Thoracic aorta (tissue), 2 donors: ENCODE data around the gene RNF217. TPM values are rescaled to one million over a fixed set of nuclear protein-coding genes. Genes with fewer than 3 reads are reported as not detected.

Experiments
- ATAC-seq: fragments of 150-250 bp; one replicate; pipeline ENCODE4 v1.8.0; 2017; ENCODE audit warnings: low read depth; ENCODE audit not compliant: insufficient number of reproducible peaks, low FRiP score
- DNase-seq: peaks from one replicate; pipeline ENCODE4 v3.0.0-alpha.2; 2020; ENCODE audit warnings: low spot score
- H3K27ac ChIP-seq, 2 donors: fragments of 200-600 bp; sonication (generic); 1 replicate in 1 of 2; 2 replicates in 1 of 2; pipeline ENCODE4 v1.5.1; 2016; ENCODE audit warnings: mild to moderate bottlenecking in 2 of 2, moderate library complexity in 2 of 2
- H3K27me3 ChIP-seq: fragments of 200-600 bp; sonication (generic); replicated peaks from 2 replicates; pipeline ENCODE4 v1.6.0; 2016; ENCODE audit warnings: mild to moderate bottlenecking; ENCODE audit not compliant: insufficient read depth
- H3K36me3 ChIP-seq: fragments of 200-600 bp; sonication (generic); one replicate; pipeline ENCODE4 v1.5.1; 2016
- H3K4me1 ChIP-seq, 2 donors: fragments of 200-600 bp; sonication (generic); 1 replicate in 1 of 2; 2 replicates in 1 of 2; pipeline versions ENCODE4 v1.5.1 to v1.6.0; 2016; ENCODE audit warnings: low read depth in 2 of 2, mild to moderate bottlenecking in 1 of 2; ENCODE audit not compliant: control insufficient read depth in 1 of 2
- H3K4me3 ChIP-seq: fragments of 200-600 bp; sonication (generic); 2 replicates; pipeline ENCODE4 v1.5.1; 2016; ENCODE audit warnings: mild to moderate bottlenecking
- H3K9me3 ChIP-seq: fragments of 200-600 bp; sonication (generic); 2 replicates; pipeline ENCODE4 v1.5.1; 2016
- total RNA-seq, 2 donors: library from RNA; depleted of rRNA; stranded (reverse); fragments of >200 nt; gene quantifications; one replicate each; pipeline versions ENCODE4 v1.1.0 to v1.2.3, GENCODE V29; 2016
- TF ChIP-seq, protein P1 (sequence below): fragments of 200-600 bp; sonication (generic); IDR thresholded peaks from one replicate; pipeline ENCODE4 v1.5.1; 2019; ENCODE audit warnings: antibody characterized with exemption

RNF217 gene
- total RNA-seq, 2 donors from 2014 or later = 36.3 to 44.2 TPM

DNA sequence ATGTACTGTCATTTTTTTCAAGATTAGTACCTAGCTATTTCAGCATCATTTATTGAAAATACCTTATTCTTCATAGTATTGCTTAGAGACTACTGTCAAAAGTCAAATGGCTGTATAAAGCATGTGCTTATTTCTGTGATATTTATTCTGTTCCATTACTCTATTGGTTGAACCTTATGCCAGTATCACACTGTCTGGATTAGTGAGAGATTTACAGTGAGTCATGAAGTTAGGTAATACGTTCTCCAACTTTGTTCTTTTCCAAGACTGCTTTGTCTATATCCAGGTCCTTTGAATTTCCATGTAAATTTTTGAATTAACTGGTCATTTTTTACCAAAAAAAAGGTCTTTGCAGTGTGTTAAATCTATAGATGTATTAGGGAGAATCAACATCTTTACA lies 18.6 kb upstream of the RNF217 start:
- no peak overlapping the region for H3K4me3 ChIP-seq
- H3K36me3 ChIP-seq = no peaks in the 10 kb centered on the region
- H3K27me3 ChIP-seq = no peaks in the 10 kb centered on the region
- no peaks in the 10 kb centered on the region for H3K4me1 ChIP-seq
- no peak overlapping the region for H3K27ac ChIP-seq
- TF ChIP-seq, protein P1, sequence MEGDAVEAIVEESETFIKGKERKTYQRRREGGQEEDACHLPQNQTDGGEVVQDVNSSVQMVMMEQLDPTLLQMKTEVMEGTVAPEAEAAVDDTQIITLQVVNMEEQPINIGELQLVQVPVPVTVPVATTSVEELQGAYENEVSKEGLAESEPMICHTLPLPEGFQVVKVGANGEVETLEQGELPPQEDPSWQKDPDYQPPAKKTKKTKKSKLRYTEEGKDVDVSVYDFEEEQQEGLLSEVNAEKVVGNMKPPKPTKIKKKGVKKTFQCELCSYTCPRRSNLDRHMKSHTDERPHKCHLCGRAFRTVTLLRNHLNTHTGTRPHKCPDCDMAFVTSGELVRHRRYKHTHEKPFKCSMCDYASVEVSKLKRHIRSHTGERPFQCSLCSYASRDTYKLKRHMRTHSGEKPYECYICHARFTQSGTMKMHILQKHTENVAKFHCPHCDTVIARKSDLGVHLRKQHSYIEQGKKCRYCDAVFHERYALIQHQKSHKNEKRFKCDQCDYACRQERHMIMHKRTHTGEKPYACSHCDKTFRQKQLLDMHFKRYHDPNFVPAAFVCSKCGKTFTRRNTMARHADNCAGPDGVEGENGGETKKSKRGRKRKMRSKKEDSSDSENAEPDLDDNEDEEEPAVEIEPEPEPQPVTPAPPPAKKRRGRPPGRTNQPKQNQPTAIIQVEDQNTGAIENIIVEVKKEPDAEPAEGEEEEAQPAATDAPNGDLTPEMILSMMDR = no peak
- ATAC-seq = no peak
- H3K9me3 ChIP-seq = no peaks in the 10 kb centered on the region
- no peak for DNase-seq

- no peak for DNase-seq
- H3K27ac ChIP-seq = no peak overlapping the region
- TF ChIP-seq, protein P1 = no peak
Measured at GRCh38 chr6:124947971-124948451, 14.2 kb upstream of the RNF217 start.

DNA sequence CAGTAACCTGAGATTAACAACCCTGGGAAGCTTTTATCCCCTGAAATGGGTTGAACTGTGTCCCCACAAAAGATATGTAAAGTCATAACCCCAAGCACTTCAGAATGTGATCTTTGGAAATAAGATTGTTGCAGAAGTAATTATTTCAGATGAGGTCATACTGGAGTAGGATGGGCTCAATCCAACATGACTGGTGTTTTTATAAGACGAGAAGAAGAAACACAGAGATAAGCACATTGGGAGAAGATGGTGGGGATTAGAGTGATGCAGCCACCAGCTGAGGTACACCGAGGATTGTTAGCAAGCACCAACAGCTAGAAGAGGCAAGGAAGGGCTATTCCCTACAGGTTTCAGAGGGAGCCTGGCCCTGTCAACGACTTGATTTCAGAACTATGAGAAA lies 12.5 kb upstream of the RNF217 start:
- TF ChIP-seq, protein P1 = no peak

More at GRCh38 chr6:124947971-124948451, 14.2 kb upstream of the RNF217 start:
- no peaks in the 10 kb centered on the region for H3K36me3 ChIP-seq
- H3K27me3 ChIP-seq = no peaks in the 10 kb centered on the region
- ATAC-seq = no peak
- no peaks in the 10 kb centered on the region for H3K9me3 ChIP-seq
- H3K4me3 ChIP-seq = no peak overlapping the region
- no peaks in the 10 kb centered on the region for H3K4me1 ChIP-seq

DNA sequence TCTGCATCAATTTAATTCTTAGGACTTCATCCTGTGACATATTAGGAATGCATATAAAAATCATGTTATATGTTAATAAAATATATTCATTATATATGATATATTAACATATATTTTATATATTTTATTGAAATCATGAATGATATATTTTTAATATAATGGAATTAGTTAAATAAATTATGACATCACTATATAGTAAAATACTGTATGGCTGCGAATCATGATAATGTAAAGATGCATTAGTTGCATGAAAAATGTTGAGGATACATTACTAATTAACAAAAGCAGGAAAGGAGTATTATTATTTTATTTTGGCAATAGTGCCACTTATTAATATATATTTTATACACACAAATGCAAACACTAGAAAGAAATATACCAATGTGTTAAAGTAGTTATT lies 8.4 kb upstream of the RNF217 start:
- H3K36me3 ChIP-seq = no peaks in the 10 kb centered on the region
- ATAC-seq = no peak
- TF ChIP-seq, protein P1 = no peak

More for the DNA sequence above, 12.5 kb upstream of the RNF217 start:
- no peak for DNase-seq
- Histone ChIP-seq H3K27ac (no peak overlapping the region), H3K4me1 (no peaks in the 10 kb centered on the region), H3K36me3 (no peaks in the 10 kb centered on the region), H3K27me3 (no peaks in the 10 kb centered on the region), H3K9me3 (no peaks in the 10 kb centered on the region), H3K4me3 (no peak overlapping the region)
- no peak for ATAC-seq

DNA sequence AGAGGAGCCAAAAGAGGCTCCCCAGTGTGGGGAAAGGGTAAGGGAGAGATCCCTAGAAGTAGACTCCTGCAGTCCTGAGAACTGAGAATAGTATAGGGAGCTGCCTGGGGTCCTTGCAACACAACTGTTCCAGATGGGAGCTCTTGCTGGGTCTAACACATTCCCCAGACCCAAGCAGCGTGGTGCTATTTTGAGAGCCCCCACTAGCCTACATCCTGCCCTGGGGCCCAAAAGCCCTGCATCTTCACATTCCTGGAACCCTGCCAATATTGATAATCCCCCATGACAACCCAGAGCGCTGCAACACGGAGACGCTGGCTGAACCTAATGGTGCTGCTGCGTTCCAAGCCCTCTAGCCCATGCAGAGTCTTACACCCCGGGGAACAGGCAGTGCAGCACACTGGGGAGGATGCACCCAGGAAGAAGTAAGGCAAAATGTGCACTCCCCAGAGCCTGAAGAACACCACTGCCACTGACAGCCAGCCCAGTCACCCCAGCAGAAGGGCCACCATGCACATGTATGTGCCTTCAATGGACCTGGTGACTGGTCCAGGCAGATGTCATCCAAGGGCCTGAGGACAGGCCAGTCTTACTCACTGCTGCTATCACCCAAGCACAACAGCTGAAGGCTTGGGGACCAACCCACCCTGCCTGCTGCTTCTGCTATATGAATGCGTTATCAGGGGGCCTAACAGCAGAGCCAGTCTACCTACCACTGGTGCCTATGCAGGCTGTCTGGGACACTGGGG lies 7.0 kb upstream of the RNF217 start:
- Histone ChIP-seq H3K27ac (no peak overlapping the region), H3K4me1 (peaks cover 6 to 10% of the 10 kb centered on the region in 2 donors), H3K4me3 (peak overlapping the region; percentile 4), H3K27me3 (no peaks in the 10 kb centered on the region), H3K9me3 (no peaks in the 10 kb centered on the region), H3K36me3 (no peaks in the 10 kb centered on the region)
- TF ChIP-seq, protein P1 = no peak
- ATAC-seq (no peak), DNase-seq (no peak)

More for the DNA sequence above, 8.4 kb upstream of the RNF217 start:
- H3K4me3 ChIP-seq = no peak overlapping the region
- H3K4me1 ChIP-seq = peaks cover 4 to 7% of the 10 kb centered on the region in 2 donors
- no peaks in the 10 kb centered on the region for H3K9me3 ChIP-seq
- H3K27me3 ChIP-seq = no peaks in the 10 kb centered on the region
- DNase-seq = no peak
- no peak overlapping the region for H3K27ac ChIP-seq
